Heart right ventricle (tissue), 16 donors: ENCODE data around the gene WASF2. TPM values are rescaled to one million over a fixed set of nuclear protein-coding genes. Genes with fewer than 3 reads are reported as not detected.

Experiments used
- ATAC-seq, 8 donors: fragments of 200-7000 bp; cut with Tn5 transposase; one replicate each; pipeline ENCODE4 v1.9.1; 2020; ENCODE audit warnings: mild to moderate bottlenecking in 8 of 8, moderate library complexity in 8 of 8, moderate number of reproducible peaks in 1 of 8
- DNase-seq, 2 donors: peaks; one replicate each; pipeline ENCODE4 v3.0.0-alpha.2; 2020
- H3K27ac ChIP-seq, 10 donors: fragments of 200-600 bp; sonication (generic) in 2 of 10; one replicate each; pipeline versions ENCODE4 v1.5.0 to v1.8.0; 2020 to 2022; ENCODE audit warnings: mild to moderate bottlenecking in 3 of 10
- H3K27me3 ChIP-seq, 7 donors: fragments of 200-600 bp; one replicate each; pipeline ENCODE4 v1.8.0; 2021 to 2022; ENCODE audit warnings: mild to moderate bottlenecking in 2 of 7
- H3K36me3 ChIP-seq, 9 donors: fragments of 200-600 bp; sonication (generic) in 1 of 9; one replicate each; pipeline versions ENCODE4 v1.5.0 to v1.8.0; 2020 to 2022; ENCODE audit warnings: mild to moderate bottlenecking in 2 of 9
- H3K4me1 ChIP-seq, 9 donors: fragments of 200-600 bp; sonication (generic) in 1 of 9; one replicate each; pipeline versions ENCODE4 v1.5.0 to v1.8.0; 2020 to 2022; ENCODE audit warnings: mild to moderate bottlenecking in 4 of 9
- H3K4me3 ChIP-seq, 10 donors: fragments of 200-600 bp; sonication (generic) in 2 of 10; one replicate each; pipeline versions ENCODE4 v1.5.0 to v1.8.0; 2020 to 2022; ENCODE audit warnings: mild to moderate bottlenecking in 7 of 10, moderate library complexity in 2 of 10
- H3K9me3 ChIP-seq, 11 donors: fragments of 200-600 bp in 10 of 11; sonication (generic) in 2 of 11; one replicate each; pipeline versions ENCODE4 v1.5.0 to v1.8.0; 2013 to 2022; ENCODE audit warnings: mild to moderate bottlenecking in 2 of 11, control low read depth in 1 of 11, moderate library complexity in 1 of 11
- WGBS, 2 donors: extraction: QIAGEN DNeasy Blood & Tissue Kit; methylation state at CpG; one replicate each; pipeline ENCODE4 v1.1.7; 2013; ENCODE audit warnings: inconsistent platforms in 1 of 2; 5-methylcytosine and 5-hydroxymethylcytosine counted together
- intact Hi-C, 10 donors: fragments of 100-400 bp; cut with DNase I; formaldehyde crosslinking; loops; one replicate each; pipeline versions ENCODE4 v1.11.1 to v1.14.2; 2022
- polyA plus RNA-seq, 2 donors: library from polyadenylated mRNA; stranded (reverse); fragments of 200-250 nt; gene quantifications; one replicate each; pipeline ENCODE4 v1.2.3, GENCODE V29; 2013
- total RNA-seq, 10 donors: library from RNA; stranded (reverse); fragmentation: NEBNext Ultra II Directional in 3 of 10; extraction: Animal tissue kit (Norgen Biotek cat#: 25700) in 3 of 10; gene quantifications; one replicate each; pipeline versions ENCODE4 v1.2.1 to v1.2.4, GENCODE V29; 2021 to 2023
- TF ChIP-seq, protein P1 (sequence below), 9 donors: fragments of 200-600 bp; sonication (generic) in 2 of 9; IDR thresholded peaks; one replicate each; pipeline versions ENCODE4 v1.5.0 to v1.8.0; 2021 to 2022; ENCODE audit warnings: antibody characterized with exemption in 9 of 9, mild to moderate bottlenecking in 5 of 9, moderate library complexity in 1 of 9
- donor health status: Arrhythmogenic right ventricular cardiomyopathy.
- donor health status: ischemic (EF 13 %, LVEDD 7.1; RV severe dilation, severe dysfunction).
- donor health status: healthy with polysubstance abuse.
- donor health status: DM: no; HTN: yes; CAD: no.
- donor health status: DM: no; HTN: no; CAD: no.
- donor health status: ischemic (EF 25% LVEDD 6.9; RV normal size, moderate dysfunction).
- donor health status: ischemic (EF 25% LVEDD 5.7; RV mildly dilated, moderate dysfunction).
- donor health status: healthy.
- donor health status: DM: yes; HTN: yes; CAD: no.
- donor health status: Ischemic cardiomyopathy.
- donor health status: ischemic (EF 35%, LVEDD 5.7; RV mildly dilated, moderate dysfunction).
- donor health status: nonischemic (EF 11% LVEDD 7.7; RV severe dilation, severe dysfunction).
- donor health status: DM: yes; HTN: yes; CAD: no.
- donor health status: PGD.
- donor health status: ischemic (EF 29% LVEDD 5.4; RV normal size, mild dysfunction).
- donor health status: nonischemic (EF 23%, LVEDD 6.1; RV moderate dilation, normal function).

WASF2 gene
- total and polyA plus RNA-seq, 12 donors = 19.6 to 75.4 (median 50.5) TPM

GRCh38 chr1:27523337-27524020 lies 33.5 kb upstream of the WASF2 start:
- Histone ChIP-seq H3K4me1 (peaks cover 79 to 100% (median 94%) of the 10 kb centered on the region in 9 donors), H3K27me3 (peaks cover 0 to 6% (median 0%) of the 10 kb centered on the region in 7 donors), H3K27ac (peak overlapping the region; percentile 3 to 87 (median 74)), H3K4me3 (peak overlapping the region in 1 of 10 donors; percentile 33), H3K36me3 (no peaks in the 10 kb centered on the region), H3K9me3 (no peaks in the 10 kb centered on the region)
- 35 to 50% methylated on average over 8 of the region's 8 CpGs for WGBS, 2 donors
- DNase-seq (no peak), ATAC-seq (no peak)
- TF ChIP-seq, protein P1, sequence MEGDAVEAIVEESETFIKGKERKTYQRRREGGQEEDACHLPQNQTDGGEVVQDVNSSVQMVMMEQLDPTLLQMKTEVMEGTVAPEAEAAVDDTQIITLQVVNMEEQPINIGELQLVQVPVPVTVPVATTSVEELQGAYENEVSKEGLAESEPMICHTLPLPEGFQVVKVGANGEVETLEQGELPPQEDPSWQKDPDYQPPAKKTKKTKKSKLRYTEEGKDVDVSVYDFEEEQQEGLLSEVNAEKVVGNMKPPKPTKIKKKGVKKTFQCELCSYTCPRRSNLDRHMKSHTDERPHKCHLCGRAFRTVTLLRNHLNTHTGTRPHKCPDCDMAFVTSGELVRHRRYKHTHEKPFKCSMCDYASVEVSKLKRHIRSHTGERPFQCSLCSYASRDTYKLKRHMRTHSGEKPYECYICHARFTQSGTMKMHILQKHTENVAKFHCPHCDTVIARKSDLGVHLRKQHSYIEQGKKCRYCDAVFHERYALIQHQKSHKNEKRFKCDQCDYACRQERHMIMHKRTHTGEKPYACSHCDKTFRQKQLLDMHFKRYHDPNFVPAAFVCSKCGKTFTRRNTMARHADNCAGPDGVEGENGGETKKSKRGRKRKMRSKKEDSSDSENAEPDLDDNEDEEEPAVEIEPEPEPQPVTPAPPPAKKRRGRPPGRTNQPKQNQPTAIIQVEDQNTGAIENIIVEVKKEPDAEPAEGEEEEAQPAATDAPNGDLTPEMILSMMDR (IDR thresholded peaks at IDR 0.05) = no peak
- intact Hi-C loops = loop anchor here in 1 of 10 donors (10.0 kb wide), 1 partner anchor 81 kb away; the partner anchor contains the start of gene AHDC1

- peaks cover 73 to 100% (median 92%) of the 10 kb centered on the region in 9 donors for H3K4me1 ChIP-seq
- H3K27me3 ChIP-seq = peaks cover 0 to 1% (median 0%) of the 10 kb centered on the region in 7 donors
- intact Hi-C loops = loop anchor here in 1 of 10 donors (10.0 kb wide), 1 partner anchor 82 kb away; the partner anchor contains the start of gene AHDC1
- peak overlapping the region; percentile 3 to 87 (median 74) for H3K27ac ChIP-seq
- 33 to 35% methylated on average over 31 of the region's 31 CpGs for WGBS, 2 donors
- peak; percentile 62 to 69 for DNase-seq
- peak in 4 of 8 donors; percentile 1 to 16 (median 12) for ATAC-seq
- H3K36me3 ChIP-seq = no peaks in the 10 kb centered on the region
- H3K9me3 ChIP-seq = no peaks in the 10 kb centered on the region
- TF ChIP-seq, protein P1 (IDR thresholded peaks at IDR 0.05) = peak in 8 of 9 donors; percentile 6 to 59 (median 48)
- peak overlapping the region in 3 of 10 donors; percentile 5 to 33 (median 23) for H3K4me3 ChIP-seq
Observed at GRCh38 chr1:27522432-27523336, 32.7 kb upstream of the WASF2 start.

GRCh38 chr1:27521861-27522431 lies 32.0 kb upstream of the WASF2 start:
- TF ChIP-seq, protein P1 (IDR thresholded peaks at IDR 0.05) = no peak
- H3K27ac ChIP-seq = peak overlapping the region; percentile 3 to 87 (median 74)
- H3K27me3 ChIP-seq = no peaks in the 10 kb centered on the region
- DNase-seq (no peak), ATAC-seq (no peak)
- intact Hi-C loops = loop anchor here in 1 of 10 donors (10.0 kb wide), 1 partner anchor 83 kb away; the partner anchor contains the start of gene AHDC1
- no peaks in the 10 kb centered on the region for H3K9me3 ChIP-seq
- 68 to 69% methylated on average over 9 of the region's 9 CpGs for whole genome bisulfite sequencing, 2 donors
- peaks cover 66 to 100% (median 90%) of the 10 kb centered on the region in 9 donors for H3K4me1 ChIP-seq
- H3K36me3 ChIP-seq = no peaks in the 10 kb centered on the region
- peak overlapping the region in 1 of 10 donors; percentile 33 for H3K4me3 ChIP-seq
